GM18873 (cell line): ENCODE results near the gene TTC19.
A peak's percentile ranks its signal among the peaks of the same experiment; 100 is the strongest.
"Not testable (repeated sequence)": the region's sequence is repeated elsewhere in the genome, so short reads cannot be mapped to it uniquely, and the experiment has no call there.

Source experiments
- ATAC-seq: cut with Tn5 transposase; IDR thresholded peaks from one replicate; pipeline ENCODE4 v1.9.1; 2021; ENCODE audit warnings: mild to moderate bottlenecking, moderate library complexity, moderate number of reproducible peaks; ENCODE audit not compliant: unreplicated experiment, low FRiP score

The TTC19 gene

GRCh38 chr17:15971882-15972281 lies 27.7 kb upstream of the TTC19 start:
- no peak for ATAC-seq

GRCh38 chr17:15972497-15972951 lies 27.1 kb upstream of the TTC19 start:
- ATAC-seq = no peak

GRCh38 chr17:15973016-15973415 lies 26.6 kb upstream of the TTC19 start:
- ATAC-seq = no peak

GRCh38 chr17:15973834-15974233 lies 25.8 kb upstream of the TTC19 start:
- no peak for ATAC-seq

GRCh38 chr17:15977894-15978293 lies 21.7 kb upstream of the TTC19 start:
- no peak for ATAC-seq

GRCh38 chr17:15978606-15979005 lies 21.0 kb upstream of the TTC19 start:
- no peak for ATAC-seq

- not testable (repeated sequence) for ATAC-seq
Measured at GRCh38 chr17:15979013-15979412, 20.6 kb upstream of the TTC19 start.

GRCh38 chr17:15981208-15981607 lies 18.4 kb upstream of the TTC19 start:
- peak; percentile 58 for ATAC-seq

- ATAC-seq = no peak
Measured at GRCh38 chr17:15981646-15982580, 17.7 kb upstream of the TTC19 start.

- ATAC-seq = no peak
Measured at GRCh38 chr17:15996322-15996721, 3.3 kb upstream of the TTC19 start.

- no peak for ATAC-seq
Measured at GRCh38 chr17:15998031-15998562, 1.5 kb upstream of the TTC19 start.

GRCh38 chr17:15999974-16000827 lies 577 bp downstream of the TTC19 start:
- ATAC-seq = peak; percentile 26

GRCh38 chr17:16001226-16001897 lies 1.7 kb downstream of the TTC19 start:
- no peak for ATAC-seq

GRCh38 chr17:16002708-16003260 lies 3.2 kb downstream of the TTC19 start:
- no peak for ATAC-seq

- ATAC-seq = no peak
Measured at GRCh38 chr17:16003841-16004240, 4.2 kb downstream of the TTC19 start.

GRCh38 chr17:16005636-16006035 lies 6.0 kb downstream of the TTC19 start:
- no peak for ATAC-seq

GRCh38 chr17:16007439-16007838 lies 7.8 kb downstream of the TTC19 start:
- no peak for ATAC-seq

GRCh38 chr17:16013943-16014407 lies 14.4 kb downstream of the TTC19 start:
- ATAC-seq = no peak

GRCh38 chr17:16019347-16019746 lies 19.7 kb downstream of the TTC19 start:
- ATAC-seq = no peak

GRCh38 chr17:16023881-16024280 lies 24.3 kb downstream of the TTC19 start:
- ATAC-seq = no peak
